ENCODE data around the gene CDH13. TPM values are rescaled to one million over a fixed set of nuclear protein-coding genes. Genes with fewer than 3 reads are reported as not detected.

Gene CDH13
- total and polyA plus RNA-seq, 12 donors = 0.86 to 30.6 (median 2.4) TPM

GRCh38 chr16:82864332-82865040 lies 237.7 kb downstream of the CDH13 start:
- 74 to 82% (median 77%) methylated on average over 9 of the region's 9 CpGs for WGBS, 4 donors
- DNase-seq = no peak

GRCh38 chr16:82865412-82865811 lies 238.6 kb downstream of the CDH13 start:
- Histone ChIP-seq H3K4me1 (replicated peaks in 1 of 2) (no peaks in the 10 kb centered on the region), H3K4me3 (no peak overlapping the region), H3K36me3 (replicated peaks in 1 of 2) (no peaks in the 10 kb centered on the region), H3K9me3 (replicated peaks in 1 of 3) (no peaks in the 10 kb centered on the region), H3K27ac (no peak overlapping the region), H3K27me3 (no peaks in the 10 kb centered on the region)
- DNase-seq = no peak
- 72 to 78% (median 73%) methylated on average over 3 to 4 of the region's 4 CpGs for WGBS, 4 donors
- TF ChIP-seq POLR2A (IDR thresholded peaks at IDR 0.05) (no peak), CTCF (IDR thresholded peaks at IDR 0.05) (no peak)
- intact Hi-C loops (cut with DNase I) = no loop called here

More at GRCh38 chr16:82864332-82865040, 237.7 kb downstream of the CDH13 start:
- intact Hi-C loops (cut with DNase I) = no loop called here
- H3K27me3 ChIP-seq = no peaks in the 10 kb centered on the region
- no peaks in the 10 kb centered on the region for H3K9me3 ChIP-seq (replicated peaks in 1 of 3)
- H3K36me3 ChIP-seq (replicated peaks in 1 of 2) = no peaks in the 10 kb centered on the region
- H3K27ac ChIP-seq = no peak overlapping the region
- no peak overlapping the region for H3K4me3 ChIP-seq
- no peaks in the 10 kb centered on the region for H3K4me1 ChIP-seq (replicated peaks in 1 of 2)
- TF ChIP-seq POLR2A (IDR thresholded peaks at IDR 0.05) (no peak), CTCF (IDR thresholded peaks at IDR 0.05) (no peak)

DNA sequence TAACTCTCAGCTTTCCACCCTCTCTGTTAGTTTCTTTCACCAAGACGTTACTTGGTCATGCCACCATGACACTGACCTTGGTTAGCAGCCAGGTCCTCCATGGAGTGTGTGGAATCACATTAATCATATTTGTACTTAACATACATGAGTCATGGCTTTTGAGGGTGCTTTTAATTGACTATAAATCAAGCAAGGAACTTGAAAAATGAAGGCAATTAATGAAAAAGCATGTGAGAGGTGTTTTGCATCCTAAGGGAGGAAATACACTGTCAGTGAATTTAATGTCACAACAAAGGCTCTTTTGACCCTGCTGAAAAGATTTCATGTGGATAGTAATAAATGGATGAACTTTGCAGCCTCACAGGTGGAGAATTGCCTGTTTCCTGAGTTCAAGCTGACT lies 240.7 kb downstream of the CDH13 start:
- DNase-seq = peak in 5 of 7 donors; percentile 11 to 59 (median 15)
- Histone ChIP-seq H3K36me3 (replicated peaks in 1 of 2) (no peaks in the 10 kb centered on the region), H3K27me3 (no peaks in the 10 kb centered on the region), H3K27ac (no peak overlapping the region), H3K9me3 (replicated peaks in 1 of 3) (no peaks in the 10 kb centered on the region), H3K4me3 (no peak overlapping the region), H3K4me1 (replicated peaks in 1 of 2) (no peaks in the 10 kb centered on the region)
- intact Hi-C loops (cut with DNase I) = no loop called here
- WGBS, 4 donors = 4 to 21% (median 15%) methylated on average over 1 of the region's 1 CpG
- TF ChIP-seq CTCF (IDR thresholded peaks at IDR 0.05) (no peak), POLR2A (IDR thresholded peaks at IDR 0.05) (no peak)

DNA sequence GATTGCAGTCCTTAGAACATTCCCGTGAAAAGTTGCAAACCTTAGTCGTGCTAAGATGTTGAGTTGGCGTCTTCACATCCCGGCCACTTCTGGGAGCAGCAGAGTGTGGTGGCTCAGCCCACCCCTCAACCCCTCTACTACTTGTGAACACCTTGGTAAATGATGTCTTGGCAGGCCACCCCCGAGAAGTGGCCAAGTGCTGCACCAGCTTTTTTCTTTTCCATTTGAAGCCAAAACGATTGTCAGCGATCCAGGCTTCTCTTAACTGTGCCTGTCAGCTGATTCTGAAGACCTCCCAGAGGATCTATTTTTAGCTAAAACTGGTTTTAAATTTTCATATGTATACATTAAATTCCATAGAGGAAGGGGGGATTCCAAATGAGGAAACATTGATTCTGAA lies 247.5 kb downstream of the CDH13 start:
- Histone ChIP-seq H3K4me1 (replicated peaks in 1 of 2) (no peaks in the 10 kb centered on the region), H3K4me3 (no peak overlapping the region), H3K27me3 (no peaks in the 10 kb centered on the region), H3K27ac (no peak overlapping the region), H3K36me3 (replicated peaks in 1 of 2) (no peaks in the 10 kb centered on the region), H3K9me3 (replicated peaks in 1 of 3) (no peaks in the 10 kb centered on the region)
- WGBS, 4 donors = 49 to 73% (median 61%) methylated on average over 7 of the region's 7 CpGs
- TF ChIP-seq CTCF (IDR thresholded peaks at IDR 0.05) (no peak), POLR2A (IDR thresholded peaks at IDR 0.05) (no peak)
- no peak for DNase-seq
- intact Hi-C loops (cut with DNase I) = no loop called here

All from adrenal gland (tissue), 12 donors.